Breast epithelium (tissue), 3 donors: ENCODE data around the gene CENPX.

Experiments used
- POLR2A ChIP-seq: fragments of 450-650 bp; IDR thresholded peaks from one replicate; pipeline ENCODE4 v1.6.1; 2016; ENCODE audit warnings: antibody characterized with exemption, mild to moderate bottlenecking, moderate library complexity
- POLR2AphosphoS5 ChIP-seq, 3 donors: sonication (generic); formaldehyde crosslinking; IDR thresholded peaks; one replicate each; pipeline ENCODE4 v1.6.1; 2017; ENCODE audit warnings: antibody characterized with exemption in 3 of 3
- TF ChIP-seq, protein P1 (sequence below), 3 donors: fragments of 450-650 bp; IDR thresholded peaks; one replicate each; pipeline ENCODE4 v1.5.1; 2016 to 2017; ENCODE audit warnings: antibody characterized with exemption in 3 of 3, mild to moderate bottlenecking in 3 of 3, moderate library complexity in 3 of 3

DNA sequence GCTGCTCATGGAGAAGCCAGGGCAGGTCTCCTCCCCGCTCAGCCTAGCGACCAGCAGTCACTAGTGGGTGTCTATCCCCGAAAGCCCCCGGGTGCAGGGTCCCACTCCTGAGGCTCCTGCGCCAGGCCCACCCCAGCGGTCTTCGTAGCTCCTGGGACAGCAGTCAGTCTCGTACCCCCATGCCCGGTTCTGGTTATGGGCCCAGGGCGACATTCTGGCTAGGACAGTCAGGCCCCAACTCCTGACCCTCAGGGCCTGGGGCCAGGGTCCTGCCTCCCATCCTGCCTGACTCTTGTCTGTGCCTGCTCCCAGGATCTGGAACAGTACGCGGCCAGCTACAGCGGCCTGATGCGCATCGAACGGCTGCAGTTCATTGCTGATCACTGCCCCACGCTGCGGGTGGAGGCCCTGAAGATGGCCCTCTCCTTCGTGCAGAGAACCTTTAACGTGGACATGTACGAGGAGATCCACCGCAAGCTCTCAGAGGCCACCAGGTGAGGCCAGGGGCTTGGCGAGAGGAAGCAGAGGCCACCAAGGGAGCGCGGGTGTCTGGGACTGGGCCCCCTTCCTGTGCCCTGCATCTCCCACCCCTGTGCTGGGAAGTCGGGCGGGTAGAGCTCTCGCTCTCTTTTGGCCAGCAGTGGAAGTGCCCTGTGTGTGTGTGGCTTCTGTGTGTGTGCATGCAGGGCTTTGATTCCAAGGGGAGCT, 31.0 kb upstream of the CENPX start:
- TF ChIP-seq POLR2AphosphoS5 (IDR thresholded peaks at IDR 0.05) (no peak), POLR2A (no peak)
- TF ChIP-seq, protein P1, sequence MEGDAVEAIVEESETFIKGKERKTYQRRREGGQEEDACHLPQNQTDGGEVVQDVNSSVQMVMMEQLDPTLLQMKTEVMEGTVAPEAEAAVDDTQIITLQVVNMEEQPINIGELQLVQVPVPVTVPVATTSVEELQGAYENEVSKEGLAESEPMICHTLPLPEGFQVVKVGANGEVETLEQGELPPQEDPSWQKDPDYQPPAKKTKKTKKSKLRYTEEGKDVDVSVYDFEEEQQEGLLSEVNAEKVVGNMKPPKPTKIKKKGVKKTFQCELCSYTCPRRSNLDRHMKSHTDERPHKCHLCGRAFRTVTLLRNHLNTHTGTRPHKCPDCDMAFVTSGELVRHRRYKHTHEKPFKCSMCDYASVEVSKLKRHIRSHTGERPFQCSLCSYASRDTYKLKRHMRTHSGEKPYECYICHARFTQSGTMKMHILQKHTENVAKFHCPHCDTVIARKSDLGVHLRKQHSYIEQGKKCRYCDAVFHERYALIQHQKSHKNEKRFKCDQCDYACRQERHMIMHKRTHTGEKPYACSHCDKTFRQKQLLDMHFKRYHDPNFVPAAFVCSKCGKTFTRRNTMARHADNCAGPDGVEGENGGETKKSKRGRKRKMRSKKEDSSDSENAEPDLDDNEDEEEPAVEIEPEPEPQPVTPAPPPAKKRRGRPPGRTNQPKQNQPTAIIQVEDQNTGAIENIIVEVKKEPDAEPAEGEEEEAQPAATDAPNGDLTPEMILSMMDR (IDR thresholded peaks at IDR 0.05) = no peak
